ENCODE results near the gene ZNF117.

The ZNF117 gene

DNA sequence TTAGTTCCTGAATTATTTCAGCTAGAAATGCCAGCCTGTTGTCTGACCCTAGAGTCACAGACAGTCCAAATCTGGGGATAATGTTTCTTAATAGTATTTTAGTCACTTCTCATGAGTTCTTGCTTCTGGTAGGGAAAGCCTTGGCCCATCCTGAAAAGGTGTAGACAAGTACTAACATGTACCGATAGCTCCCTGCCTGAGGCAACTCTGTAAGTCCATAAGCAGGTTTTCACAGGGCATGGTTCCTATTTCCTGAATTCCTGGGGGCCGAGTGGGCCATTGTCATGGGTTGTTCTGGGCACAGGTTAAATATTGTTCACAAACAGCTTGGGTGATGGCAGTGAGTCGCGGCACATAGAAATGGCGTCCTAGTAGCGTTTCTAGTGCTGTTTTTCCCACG is 3.1 kb upstream of the ZNF117 start:
- no peak overlapping the region for H3K27ac ChIP-seq (ENCODE audit: low read depth, low read length)
- H3F3A ChIP-seq (ENCODE audit: control insufficient read depth, insufficient read depth), result no peaks in the 10 kb centered on the region
- TF ChIP-seq EZH2phosphoT487 (IDR thresholded peaks at IDR 0.05; ENCODE audit: borderline replicate concordance, low read length), result no peak
- TF ChIP-seq, protein P1, sequence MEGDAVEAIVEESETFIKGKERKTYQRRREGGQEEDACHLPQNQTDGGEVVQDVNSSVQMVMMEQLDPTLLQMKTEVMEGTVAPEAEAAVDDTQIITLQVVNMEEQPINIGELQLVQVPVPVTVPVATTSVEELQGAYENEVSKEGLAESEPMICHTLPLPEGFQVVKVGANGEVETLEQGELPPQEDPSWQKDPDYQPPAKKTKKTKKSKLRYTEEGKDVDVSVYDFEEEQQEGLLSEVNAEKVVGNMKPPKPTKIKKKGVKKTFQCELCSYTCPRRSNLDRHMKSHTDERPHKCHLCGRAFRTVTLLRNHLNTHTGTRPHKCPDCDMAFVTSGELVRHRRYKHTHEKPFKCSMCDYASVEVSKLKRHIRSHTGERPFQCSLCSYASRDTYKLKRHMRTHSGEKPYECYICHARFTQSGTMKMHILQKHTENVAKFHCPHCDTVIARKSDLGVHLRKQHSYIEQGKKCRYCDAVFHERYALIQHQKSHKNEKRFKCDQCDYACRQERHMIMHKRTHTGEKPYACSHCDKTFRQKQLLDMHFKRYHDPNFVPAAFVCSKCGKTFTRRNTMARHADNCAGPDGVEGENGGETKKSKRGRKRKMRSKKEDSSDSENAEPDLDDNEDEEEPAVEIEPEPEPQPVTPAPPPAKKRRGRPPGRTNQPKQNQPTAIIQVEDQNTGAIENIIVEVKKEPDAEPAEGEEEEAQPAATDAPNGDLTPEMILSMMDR (IDR thresholded peaks at IDR 0.05; ENCODE audit: low read depth, low read length, poor library complexity, severe bottlenecking), result no peak
- H3K9me3 ChIP-seq (ENCODE audit: control insufficient read depth, insufficient read depth, low read length), result peaks cover 58% of the 10 kb centered on the region
- H3K79me2 ChIP-seq (ENCODE audit: control insufficient read depth, low read length), result peaks cover 15% of the 10 kb centered on the region
- no peaks in the 10 kb centered on the region for H4K20me1 ChIP-seq (ENCODE audit: control insufficient read depth, insufficient read depth, low read depth, low read length)
- H3K9me2 ChIP-seq (replicated peaks; ENCODE audit: control insufficient read depth, low read length), result no peaks in the 10 kb centered on the region
- H3K4me3 ChIP-seq (ENCODE audit: low read length), result no peak overlapping the region
- H3K4me1 ChIP-seq (ENCODE audit: control insufficient read depth, low read length), result peaks cover 6% of the 10 kb centered on the region
- H3K27me3 ChIP-seq (ENCODE audit: control insufficient read depth, low read length), result no peaks in the 10 kb centered on the region
- no peak overlapping the region for H3K4me2 ChIP-seq (ENCODE audit: low read length)
- peaks cover 73% of the 10 kb centered on the region for H3K36me3 ChIP-seq (ENCODE audit: control insufficient read depth, low read length)

GRCh38 chr7:64992971-64993370 is 2.1 kb upstream of the ZNF117 start:
- no peaks in the 10 kb centered on the region for H4K20me1 ChIP-seq (ENCODE audit: control insufficient read depth, insufficient read depth, low read depth, low read length)
- H3K27me3 ChIP-seq (ENCODE audit: control insufficient read depth, low read length), result no peaks in the 10 kb centered on the region
- no peaks in the 10 kb centered on the region for H3F3A ChIP-seq (ENCODE audit: control insufficient read depth, insufficient read depth)
- H3K4me1 ChIP-seq (ENCODE audit: control insufficient read depth, low read length), result peaks cover 6% of the 10 kb centered on the region
- H3K9me3 ChIP-seq (ENCODE audit: control insufficient read depth, insufficient read depth, low read length), result peaks cover 54% of the 10 kb centered on the region
- H3K36me3 ChIP-seq (ENCODE audit: control insufficient read depth, low read length), result peaks cover 71% of the 10 kb centered on the region
- no peak overlapping the region for H3K4me2 ChIP-seq (ENCODE audit: low read length)
- H3K27ac ChIP-seq (ENCODE audit: low read depth, low read length), result no peak overlapping the region
- no peak overlapping the region for H3K4me3 ChIP-seq (ENCODE audit: low read length)
- peaks cover 7% of the 10 kb centered on the region; the same call in 1 of the 2 replicates for H3K79me2 ChIP-seq (ENCODE audit: control insufficient read depth, low read length)
- TF ChIP-seq, protein P1 (IDR thresholded peaks at IDR 0.05; ENCODE audit: low read depth, low read length, poor library complexity, severe bottlenecking), result no peak
- no peak for TF ChIP-seq EZH2phosphoT487 (IDR thresholded peaks at IDR 0.05; ENCODE audit: borderline replicate concordance, low read length)
- H3K9me2 ChIP-seq (replicated peaks; ENCODE audit: control insufficient read depth, low read length), result no peaks in the 10 kb centered on the region

DNA sequence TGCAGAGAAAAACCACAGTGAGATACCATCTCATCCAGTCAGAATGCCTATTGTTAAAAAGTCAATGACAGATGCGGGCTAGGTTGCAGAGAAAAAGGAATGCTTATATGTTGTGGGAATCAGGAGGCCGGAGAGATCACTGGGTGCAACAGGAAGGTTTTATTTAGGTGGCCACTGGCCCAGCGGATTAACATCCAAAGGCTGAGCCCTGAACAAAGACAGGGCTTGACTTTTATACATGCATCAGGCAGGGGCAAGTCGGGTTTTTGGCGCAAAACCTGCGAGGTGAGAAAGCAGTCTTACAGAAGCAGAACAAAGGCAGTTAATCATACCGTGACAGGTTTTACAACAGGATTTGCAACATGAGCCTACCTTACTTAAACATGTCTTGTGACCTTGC is 620 bp downstream of the ZNF117 start:
- peaks cover 68% of the 10 kb centered on the region for H3K36me3 ChIP-seq (ENCODE audit: control insufficient read depth, low read length)
- no peaks in the 10 kb centered on the region for H3F3A ChIP-seq (ENCODE audit: control insufficient read depth, insufficient read depth)
- H3K9me2 ChIP-seq (replicated peaks; ENCODE audit: control insufficient read depth, low read length), result no peaks in the 10 kb centered on the region
- H3K27me3 ChIP-seq (ENCODE audit: control insufficient read depth, low read length), result no peaks in the 10 kb centered on the region
- H3K4me3 ChIP-seq (ENCODE audit: low read length), result no peak overlapping the region
- no peaks in the 10 kb centered on the region for H3K79me2 ChIP-seq (ENCODE audit: control insufficient read depth, low read length)
- H3K4me1 ChIP-seq (ENCODE audit: control insufficient read depth, low read length), result peaks cover 6% of the 10 kb centered on the region
- peaks cover 33% of the 10 kb centered on the region; the same call in 1 of the 2 replicates for H3K9me3 ChIP-seq (ENCODE audit: control insufficient read depth, insufficient read depth, low read length)
- no peak overlapping the region for H3K27ac ChIP-seq (ENCODE audit: low read depth, low read length)
- TF ChIP-seq, protein P1 (IDR thresholded peaks at IDR 0.05; ENCODE audit: low read depth, low read length, poor library complexity, severe bottlenecking), result no peak
- no peak for TF ChIP-seq EZH2phosphoT487 (IDR thresholded peaks at IDR 0.05; ENCODE audit: borderline replicate concordance, low read length)
- H3K4me2 ChIP-seq (ENCODE audit: low read length), result no peak overlapping the region
- H4K20me1 ChIP-seq (ENCODE audit: control insufficient read depth, insufficient read depth, low read depth, low read length), result no peaks in the 10 kb centered on the region

Data from DOHH2 (cell line).